HT1080 (cell line): Measurements from ENCODE around the gene PLA2G2A. TPM values are rescaled to one million over a fixed set of nuclear protein-coding genes. Genes with fewer than 3 reads are reported as not detected.
"Not testable (repeated sequence)": the region's sequence is repeated elsewhere in the genome, so short reads cannot be mapped to it uniquely, and the experiment has no call there.

ENCODE experiments used
- DNase-seq: peaks from one replicate; pipeline ENCODE4 v3.0.0-alpha.2; 2015; ENCODE audit warnings: low read depth
- polyA plus RNA-seq, 2 experiments: library from polyadenylated mRNA; depleted of rRNA; stranded (reverse); fragments of >200 nt; gene quantifications; 2 replicates each; pipeline ENCODE4 v1.2.3, GENCODE V29; 2015
- total RNA-seq: library from RNA; depleted of rRNA; stranded (reverse); fragments of >200 nt; shearing (Covaris generic); gene quantifications from 2 replicates; pipeline ENCODE4 v1.2.3, GENCODE V29; 2014; rRNA removed

The PLA2G2A gene
- total RNA-seq = not detected in 2 replicates
- polyA plus RNA-seq (2015; cell fraction: cytosol; rRNA removed) = not detected in 2 replicates
- polyA plus RNA-seq (2015; cell fraction: nucleus; rRNA removed) = not detected in 2 replicates

- no peak for DNase-seq
Observed at GRCh38 chr1:19979494-19979977, at the start of gene PLA2G2A. PLA2G2A (minus strand) TSS chr1:19979618; CDS start chr1:19978773, 845 bp downstream.

- DNase-seq = no peak
Observed at GRCh38 chr1:20028726-20029125, 49.3 kb upstream of the PLA2G2A start.

- no peak for DNase-seq
Observed at GRCh38 chr1:20028125-20028524, 48.7 kb upstream of the PLA2G2A start.

GRCh38 chr1:20017741-20018140 is 38.3 kb upstream of the PLA2G2A start:
- no peak for DNase-seq

- no peak for DNase-seq
Observed at GRCh38 chr1:20014153-20014552, 34.7 kb upstream of the PLA2G2A start.

GRCh38 chr1:20010016-20010415 is 30.6 kb upstream of the PLA2G2A start:
- DNase-seq = no peak

- no peak for DNase-seq
Observed at GRCh38 chr1:20009212-20009611, 29.8 kb upstream of the PLA2G2A start.

- peak; percentile 4 for DNase-seq
Observed at GRCh38 chr1:20008391-20008841, 29.0 kb upstream of the PLA2G2A start.

GRCh38 chr1:19998823-19999222 is 19.4 kb upstream of the PLA2G2A start:
- DNase-seq = not testable (repeated sequence)

GRCh38 chr1:19990689-19991088 is 11.3 kb upstream of the PLA2G2A start:
- no peak for DNase-seq

GRCh38 chr1:19990182-19990582 is 10.8 kb upstream of the PLA2G2A start:
- not testable (repeated sequence) for DNase-seq

GRCh38 chr1:19988267-19989006 is 9.0 kb upstream of the PLA2G2A start:
- no peak for DNase-seq

GRCh38 chr1:19987719-19988118 is 8.3 kb upstream of the PLA2G2A start:
- DNase-seq = no peak

- not testable (repeated sequence) for DNase-seq
Observed at GRCh38 chr1:19984409-19985016, 5.1 kb upstream of the PLA2G2A start.

GRCh38 chr1:19981507-19982312 is 2.3 kb upstream of the PLA2G2A start:
- no peak for DNase-seq

GRCh38 chr1:19981170-19981506 is 1.7 kb upstream of the PLA2G2A start:
- no peak for DNase-seq

GRCh38 chr1:19980314-19980713 is 896 bp upstream of the PLA2G2A start:
- DNase-seq = no peak

- DNase-seq = no peak
Observed at GRCh38 chr1:19978143-19978542, 1.3 kb downstream of the PLA2G2A start.

GRCh38 chr1:19976317-19977003 is 3.0 kb downstream of the PLA2G2A start:
- DNase-seq = no peak

- DNase-seq = no peak
Observed at GRCh38 chr1:19975423-19976193, 3.8 kb downstream of the PLA2G2A start.
